LNCaP clone FGC (cell line): ENCODE measurements around the gene HOXB4.

ENCODE experiments used
- DNase-seq: peaks from one replicate; pipeline ENCODE4 v3.0.0-alpha.2; 2011; ENCODE audit warnings: low read depth
- H3K4me3 ChIP-seq: 2 replicates; pipeline ENCODE4 v1.5.1; 2011; ENCODE audit warnings: mild to moderate bottlenecking, low read depth, low read length, control low read depth
- CTCF ChIP-seq: IDR thresholded peaks from 2 replicates; pipeline ENCODE4 v1.5.1; 2012; ENCODE audit warnings: mild to moderate bottlenecking; ENCODE audit not compliant: control insufficient read depth, insufficient read depth; ENCODE audit errors: extremely low read depth

Gene HOXB4

DNA sequence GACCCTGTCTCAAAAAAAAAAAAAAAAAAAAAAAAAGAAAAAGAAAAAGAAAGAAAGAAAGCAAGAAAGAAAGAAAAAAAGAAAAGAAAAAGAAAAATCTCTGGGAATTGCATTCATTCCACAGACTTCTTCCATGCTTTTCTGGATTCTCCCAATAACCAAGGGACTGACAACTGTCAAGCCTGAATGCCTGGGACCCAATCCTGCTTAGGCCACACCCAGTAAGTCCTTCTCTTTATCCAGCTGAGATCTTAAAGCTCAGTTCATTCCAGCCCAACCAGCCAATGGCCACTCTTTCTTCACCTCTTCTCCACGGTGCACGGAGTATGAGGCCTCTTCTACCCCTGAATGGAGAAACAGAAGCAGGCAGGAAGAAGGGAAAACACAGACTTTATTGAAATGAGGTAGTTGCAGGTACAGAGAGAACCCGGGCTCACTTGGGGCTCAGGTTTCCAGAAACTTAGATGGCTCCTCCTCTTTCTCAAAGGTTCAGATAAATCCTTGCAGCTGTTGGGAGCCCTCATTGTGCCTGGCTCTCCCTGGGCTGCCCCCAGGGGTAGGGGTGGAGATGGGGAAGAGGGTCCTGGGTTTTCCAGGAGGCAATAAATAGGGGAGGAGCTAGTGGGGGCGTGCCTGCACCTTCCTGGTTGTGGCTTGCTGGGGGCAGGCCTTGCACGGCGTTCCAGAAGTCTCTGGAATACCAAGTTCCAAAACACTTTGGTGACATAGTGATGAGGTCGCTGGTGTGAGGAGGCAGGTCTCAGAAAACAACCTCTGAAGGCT lies 49.8 kb downstream of the HOXB4 start:
- H3K4me3 ChIP-seq: no peak overlapping the region
- TF ChIP-seq CTCF: no peak
- no peak for DNase-seq

DNA sequence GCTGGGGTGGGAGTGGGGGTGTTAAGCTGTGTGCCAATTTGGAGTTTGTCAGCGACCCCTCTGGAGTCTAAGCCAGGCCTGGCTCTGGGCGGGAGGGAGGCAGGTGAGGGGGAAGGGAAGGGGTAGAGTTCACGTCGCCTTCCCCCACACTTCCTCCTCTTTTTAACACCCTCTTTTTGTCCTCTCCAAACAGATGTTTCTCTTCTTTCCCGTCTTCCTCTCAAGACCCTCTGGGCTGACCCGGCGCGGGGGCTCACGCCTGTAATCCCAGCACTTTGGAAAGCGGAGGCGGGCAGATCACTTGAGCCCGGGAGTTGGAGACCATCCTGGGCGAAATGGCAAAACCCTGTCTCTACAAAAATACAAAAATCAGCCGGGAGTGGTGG lies 50.6 kb downstream of the HOXB4 start:
- no peak for TF ChIP-seq CTCF
- no peak overlapping the region for H3K4me3 ChIP-seq

DNA sequence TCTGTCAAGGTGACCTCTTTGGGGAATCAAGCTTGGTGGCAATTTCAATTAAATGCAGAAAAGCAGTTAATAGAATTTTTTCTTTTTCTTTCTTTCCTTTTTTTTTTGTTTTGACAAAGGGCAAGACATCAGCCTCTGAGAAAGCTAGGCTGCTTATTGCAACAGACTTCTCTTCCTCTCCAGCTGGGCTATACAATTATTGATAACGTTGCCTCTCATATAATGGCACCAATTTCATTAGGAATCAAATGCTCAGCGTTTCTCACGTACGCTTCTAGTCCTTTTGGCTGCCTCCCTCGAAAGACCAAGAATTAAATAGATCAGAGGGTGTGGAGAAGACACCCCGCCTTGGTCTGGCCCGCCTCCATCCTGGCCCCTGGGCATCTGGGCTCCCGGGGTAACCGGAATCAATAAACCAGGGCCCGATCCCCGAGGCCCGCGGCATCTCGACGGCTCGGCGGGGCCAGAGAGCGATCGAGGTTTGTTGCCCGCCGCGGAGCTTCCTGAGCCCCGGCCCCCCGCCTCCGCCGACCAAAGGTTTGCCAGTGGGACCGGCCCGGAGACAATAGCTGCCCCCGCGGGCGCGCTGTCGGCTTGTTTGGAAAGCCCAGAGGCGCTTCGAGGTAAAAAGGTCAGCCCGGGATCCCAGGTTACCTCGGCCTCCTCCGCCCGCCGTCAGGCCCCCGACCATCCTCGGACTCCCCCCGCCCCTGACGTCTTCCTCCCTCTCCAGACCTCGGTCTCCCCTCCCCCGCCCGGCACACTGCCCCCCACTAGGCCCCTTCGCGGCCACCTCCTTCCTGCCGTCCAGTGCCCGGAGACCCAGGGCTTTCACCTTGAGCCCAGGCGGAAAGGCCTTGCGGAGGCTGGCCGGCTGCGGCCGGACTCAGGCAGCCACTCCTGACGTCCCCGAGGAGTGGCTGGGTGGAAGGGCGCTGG lies 51.3 kb downstream of the HOXB4 start:
- no peak for DNase-seq
- TF ChIP-seq CTCF: no peak
- H3K4me3 ChIP-seq: no peak overlapping the region

More for the DNA sequence above, 50.6 kb downstream of the HOXB4 start:
- no peak for DNase-seq
